A673 (cell line): Measurements from ENCODE around the gene STOX2.

Experiments
- CTCF ChIP-seq: fragments of 300-800, 200-600 bp; sonication (generic); conservative IDR thresholded peaks from 2 replicates; pipeline ENCODE4 v1.5.1; 2017; ENCODE audit warnings: low read depth, mild to moderate bottlenecking, antibody characterized with exemption, low read length, moderate library complexity, mixed read lengths
- EZH2 ChIP-seq: fragments of 200-600 bp; sonication (generic); IDR thresholded peaks from 2 replicates; pipeline ENCODE4 v1.6.1; 2017; ENCODE audit warnings: borderline replicate concordance, low read depth, mild to moderate bottlenecking, mixed read lengths, antibody characterized with exemption, low read length; ENCODE audit not compliant: poor library complexity, severe bottlenecking

GRCh38 chr4:183977707-183978106 lies 72.6 kb downstream of the STOX2 start:
- TF ChIP-seq EZH2 = no peak
- TF ChIP-seq CTCF = no peak
